Stimulated activated CD8-positive, alpha-beta memory T cell treated with anti-CD3 and anti-CD28 coated beads, Interleukin-7, amount 100 ng/mL, for 4 hours (primary cell): Measurements from ENCODE around the gene PHF3.
"Not testable (repeated sequence)": the region's sequence is repeated elsewhere in the genome, so short reads cannot be mapped to it uniquely, and the experiment has no call there.

Source experiments
- DNase-seq, 2 donors: peaks; one replicate each; pipeline ENCODE4 v3.0.0-alpha.2; 2020; ENCODE audit warnings: low read depth in 2 of 2

Gene PHF3

GRCh38 chr6:63706630-63707029, 71.0 kb downstream of the PHF3 start:
- DNase-seq, result no peak

- DNase-seq, result no peak
These were observed 73.0 kb downstream of the PHF3 start for GRCh38 chr6:63708631-63709030.

- DNase-seq, result no peak
These were observed 73.5 kb downstream of the PHF3 start for GRCh38 chr6:63709148-63709547.

DNA sequence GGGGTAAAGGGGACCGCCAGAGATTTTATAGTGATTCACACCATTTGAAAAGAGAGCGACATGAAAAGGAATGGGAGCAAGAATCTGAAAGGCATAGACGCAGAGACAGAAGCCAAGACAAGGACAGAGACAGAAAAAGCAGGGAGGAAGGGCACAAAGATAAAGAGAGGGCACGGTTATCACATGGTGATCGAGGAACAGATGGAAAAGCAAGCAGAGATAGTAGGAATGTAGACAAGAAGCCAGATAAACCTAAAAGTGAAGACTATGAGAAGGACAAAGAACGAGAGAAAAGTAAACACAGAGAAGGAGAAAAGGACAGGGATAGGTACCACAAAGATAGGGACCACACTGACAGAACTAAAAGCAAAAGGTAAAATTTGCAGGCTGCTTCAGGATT, 77.7 kb downstream of the PHF3 start:
- no peak for DNase-seq

- DNase-seq, result no peak
These were observed 78.5 kb downstream of the PHF3 start for GRCh38 chr6:63714091-63714490.

DNA sequence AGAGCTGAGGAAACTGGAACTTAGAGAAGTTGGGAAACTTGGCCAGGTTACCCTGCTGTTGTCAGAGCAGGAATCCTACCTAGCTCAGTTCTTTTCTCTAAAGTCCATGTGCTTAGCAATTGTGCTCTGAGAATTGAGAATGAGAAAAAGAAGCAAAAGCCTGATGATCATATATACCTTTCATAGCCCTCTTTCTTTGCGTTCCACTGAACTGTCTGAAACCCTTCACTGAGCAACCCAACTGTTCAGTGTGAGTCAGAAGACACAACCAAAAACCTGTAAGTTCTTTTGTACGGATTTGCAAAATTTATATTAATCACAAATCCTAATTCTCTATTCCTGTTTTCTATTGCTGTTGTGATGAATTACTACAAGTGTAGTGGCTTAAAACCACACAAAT, 80.6 kb downstream of the PHF3 start:
- DNase-seq, result no peak

- DNase-seq, result no peak
These were observed 85.6 kb downstream of the PHF3 start for GRCh38 chr6:63721181-63721580.

DNA sequence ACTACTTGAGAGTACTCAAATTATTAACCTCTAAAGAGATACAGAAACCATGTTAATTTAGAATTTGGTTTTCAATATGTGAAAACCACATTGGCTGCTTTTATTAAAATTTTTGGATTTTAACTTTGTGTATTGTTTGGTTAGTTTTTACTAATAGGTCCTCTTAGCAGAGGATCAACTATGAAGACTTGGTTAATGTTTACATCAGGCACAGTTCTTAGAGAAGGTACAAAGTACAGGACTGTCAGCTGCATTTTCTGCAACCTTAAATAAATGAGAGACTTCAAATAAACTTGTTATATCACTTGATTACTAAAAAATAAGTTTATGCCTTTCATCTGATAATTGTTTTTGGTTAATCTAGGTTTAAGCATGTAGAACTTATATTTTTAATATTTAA, 89.1 kb downstream of the PHF3 start:
- DNase-seq, result no peak

- no peak for DNase-seq
These were observed 94.7 kb downstream of the PHF3 start for GRCh38 chr6:63730311-63730710.

GRCh38 chr6:63731930-63732329, 96.3 kb downstream of the PHF3 start:
- no peak for DNase-seq

GRCh38 chr6:63732336-63732735, 96.7 kb downstream of the PHF3 start:
- DNase-seq, result no peak

GRCh38 chr6:63734923-63735322, 99.3 kb downstream of the PHF3 start:
- DNase-seq, result no peak

- not testable (repeated sequence) for DNase-seq
These were observed 102.6 kb downstream of the PHF3 start for GRCh38 chr6:63738190-63738589.

- no peak for DNase-seq
These were observed 103.6 kb downstream of the PHF3 start for GRCh38 chr6:63739094-63739687.

DNA sequence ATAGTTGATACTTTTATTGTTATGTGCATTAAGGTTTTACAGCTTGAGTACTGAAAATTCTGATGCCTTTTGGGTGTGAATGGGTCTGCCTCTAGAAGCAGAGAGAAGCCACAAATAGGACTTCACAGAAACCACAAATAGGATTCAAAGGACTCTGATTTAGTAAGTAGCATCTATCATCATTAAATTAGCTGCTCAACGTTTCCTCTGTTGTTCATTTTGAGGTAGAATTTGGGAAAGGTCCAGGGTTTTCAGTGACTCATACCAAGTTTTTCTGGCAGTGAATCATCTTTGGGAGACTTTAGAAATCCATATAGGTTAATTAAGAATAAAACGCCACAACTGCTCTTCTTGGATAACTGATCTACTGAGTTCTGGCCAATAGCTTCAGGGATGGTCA, 105.1 kb downstream of the PHF3 start:
- no peak for DNase-seq

- DNase-seq, result no peak
These were observed 106.5 kb downstream of the PHF3 start for GRCh38 chr6:63742060-63742459.

- no peak for DNase-seq
These were observed 108.1 kb downstream of the PHF3 start for GRCh38 chr6:63743691-63744090.

- no peak for DNase-seq
These were observed 109.2 kb downstream of the PHF3 start for GRCh38 chr6:63744810-63745209.

- DNase-seq, result no peak
These were observed 110.2 kb downstream of the PHF3 start for GRCh38 chr6:63745784-63746183.

DNA sequence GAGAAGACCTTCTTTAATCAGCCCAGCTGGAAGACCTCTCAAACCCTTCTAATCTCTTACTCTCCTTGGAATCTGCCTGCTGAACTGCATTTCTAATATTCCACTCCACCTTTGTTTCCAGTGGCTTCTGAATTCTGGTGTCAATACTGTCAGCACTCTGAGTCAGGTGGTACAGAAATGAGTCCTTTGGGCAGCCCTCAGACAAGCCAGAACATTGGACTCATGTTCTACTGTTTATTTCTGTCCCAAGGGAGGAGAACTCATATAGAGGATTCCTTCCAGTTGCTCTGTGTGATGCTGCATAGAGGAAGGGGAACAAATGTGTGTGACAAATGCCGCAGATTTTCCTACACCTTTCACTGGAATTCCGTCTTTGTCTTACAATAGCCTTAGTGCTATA, 114.8 kb downstream of the PHF3 start:
- DNase-seq, result no peak

- not testable (repeated sequence) for DNase-seq
These were observed 121.7 kb downstream of the PHF3 start for GRCh38 chr6:63757275-63757674.

GRCh38 chr6:63757826-63758225, 122.2 kb downstream of the PHF3 start:
- DNase-seq, result no peak

GRCh38 chr6:63759605-63760105, 124.1 kb downstream of the PHF3 start:
- DNase-seq, result no peak

DNA sequence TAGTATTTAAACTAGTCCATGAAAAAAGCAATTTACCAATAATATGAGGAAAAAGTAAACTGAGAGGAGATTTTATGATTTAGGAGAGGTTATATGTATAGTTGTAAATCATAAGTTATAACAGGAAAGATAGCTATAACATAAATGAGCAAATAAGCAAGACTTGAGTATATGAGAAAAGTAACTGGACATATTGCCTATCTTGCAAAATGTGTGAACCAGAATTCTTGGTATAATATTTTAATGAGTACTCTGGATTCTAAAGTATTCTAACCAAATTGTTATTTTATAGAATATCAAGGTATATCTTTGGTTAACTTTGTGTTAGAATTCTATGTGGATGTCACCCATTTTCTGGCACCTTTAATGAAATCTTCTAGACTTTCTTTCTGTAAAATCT, 124.6 kb downstream of the PHF3 start:
- no peak for DNase-seq
